ENCODE measurements around the gene ARHGEF28. TPM values are rescaled to one million over a fixed set of nuclear protein-coding genes. Genes with fewer than 3 reads are reported as not detected.
A peak's percentile ranks its signal among the peaks of the same experiment; 100 is the strongest.

ARHGEF28 gene
- total and polyA plus RNA-seq, 9 of the 15 experiments (the other 6 are each of a cell fraction or from before 2014, with no cell fraction given) = 0.27 TPM; not detected in 8

DNA sequence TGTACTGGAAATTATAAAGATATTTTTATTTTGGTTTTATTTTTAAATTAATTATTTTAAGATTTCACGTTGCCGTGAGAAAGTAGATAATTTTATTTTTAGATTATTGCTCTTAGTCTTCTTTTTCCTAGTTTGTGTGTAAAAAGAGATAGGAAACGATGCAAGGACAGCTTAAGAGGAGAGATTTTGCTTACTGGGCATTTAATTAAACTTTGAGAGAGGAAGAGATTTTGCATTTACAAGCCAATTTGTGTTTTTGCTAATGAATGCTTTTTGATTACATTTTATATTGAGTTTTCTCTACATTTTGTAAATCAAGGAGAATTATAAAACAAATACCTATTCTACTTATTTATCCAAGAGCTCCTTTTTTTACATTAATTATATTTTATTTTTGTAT is 64.0 kb downstream of the ARHGEF28 start:
- Histone ChIP-seq H3K4me1 (replicated peaks in 1 of 2; ENCODE audit: control insufficient read depth in 2 of 2, insufficient read depth in 2 of 2, low read length in 2 of 2) (no peaks in the 10 kb centered on the region), H3K9me1 (ENCODE audit: control insufficient read depth, insufficient read depth, low read length) (no peaks in the 10 kb centered on the region), H2AFZ (ENCODE audit: low read depth, low read length) (no peak overlapping the region), H3K36me3 (ENCODE audit: control insufficient read depth, insufficient read depth, low read length) (no peaks in the 10 kb centered on the region), H3K9me3 (replicated peaks; ENCODE audit: control insufficient read depth, insufficient read depth, low read depth, low read length) (no peaks in the 10 kb centered on the region), H3K4me3 (no peak overlapping the region), H3K27ac (ENCODE audit: extremely low read depth, low read depth, low read length) (no peak overlapping the region), H3K4me2 (ENCODE audit: insufficient read depth, low read length) (no peak overlapping the region), H3K9ac (ENCODE audit: insufficient read depth in 1 of 2, low read depth in 2 of 2, low read length in 2 of 2) (no peak overlapping the region), H3K79me2 (ENCODE audit: control insufficient read depth, insufficient read depth, low read length) (no peaks in the 10 kb centered on the region), H4K20me1 (replicated peaks; ENCODE audit: control insufficient read depth, insufficient read depth, low read length) (no peaks in the 10 kb centered on the region), H3K27me3 (ENCODE audit: control insufficient read depth in 2 of 2, insufficient read depth in 2 of 2, low read length in 2 of 2) (no peaks in the 10 kb centered on the region; a peak in 1 of 5 replicates)
- TF ChIP-seq MAFG (tag; conservative IDR thresholded peaks at IDR 0.05) (peak; percentile 67), C11orf30 (IDR thresholded peaks at IDR 0.05; ENCODE audit: low read depth) (peak; percentile 74), MAFK (IDR thresholded peaks at IDR 0.05; ENCODE audit: low read length) (peak; percentile 59; the same call in 1 of the 2 replicates), MAFF (IDR thresholded peaks at IDR 0.05; ENCODE audit: low read length) (peak; percentile 73), ZNF316 (IDR thresholded peaks at IDR 0.05) (peak; percentile 82), ZFPM2 (CRISPR knock-in tag; IDR thresholded peaks at IDR 0.05) (no peak)
- DNase-seq (ENCODE audit: extremely low read depth in 1 of 4, low spot score in 3 of 4) (no peak), ATAC-seq (no peak), FAIRE-seq (no peak)
- WGBS (ENCODE audit: insufficient coverage, low coverage, missing lambda C conversion rate) = 2% methylated on average over 3 of the region's 3 CpGs
- BruUV-seq (replicated peaks) = no TSS peak
- intact Hi-C loops (cut with micrococcal nuclease) = loop anchor here (5.0 to 10.0 kb wide), 2 partner anchors 98 to 175 kb away; no protein-coding TSS in a partner anchor
- CTCF ChIA-PET (ENCODE audit: low intra/inter-chr PET ratio) = no interaction called here
- in situ Hi-C loops (cut with MboI) = no loop called here
- POLR2A ChIA-PET = interaction anchor here (0.6 to 1.3 kb wide), 2 partner anchors 17 to 24 kb away, joined by 3 read pairs; no protein-coding TSS in a partner anchor

DNA sequence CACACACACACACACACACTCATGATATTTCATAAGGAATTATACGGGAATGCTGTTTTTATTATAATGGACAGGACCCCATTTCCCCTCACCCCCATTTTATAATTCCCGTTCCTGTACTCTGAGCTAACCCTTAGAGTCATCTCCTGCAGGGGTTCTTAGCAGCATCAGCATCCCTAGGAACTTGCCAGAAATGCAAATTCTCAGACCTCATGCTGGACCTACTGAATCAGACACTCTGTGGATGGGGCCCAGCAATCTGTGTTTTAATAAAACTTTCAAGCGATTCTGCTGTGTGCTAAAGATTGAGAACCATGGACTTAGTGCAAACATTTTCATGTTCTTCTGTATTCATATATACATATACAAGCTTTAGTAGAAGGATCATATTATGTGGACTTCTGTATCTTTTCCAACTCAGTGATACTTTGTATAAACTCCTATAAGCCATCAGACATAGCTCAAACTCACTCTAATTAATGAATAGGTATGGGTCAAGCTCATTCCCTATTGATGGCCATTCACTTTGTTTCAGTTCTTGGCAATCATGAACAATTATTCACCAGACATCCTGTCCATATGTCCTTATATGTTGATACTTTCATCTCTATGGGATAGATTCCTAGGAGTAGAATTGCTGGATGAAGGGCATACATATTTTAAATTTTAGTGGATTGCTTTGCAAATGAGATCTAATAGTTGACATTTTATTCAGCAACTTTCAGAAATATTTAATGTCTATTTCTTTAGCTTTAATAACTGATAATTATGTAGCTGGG is 65.5 kb downstream of the ARHGEF28 start:
- H2AFZ ChIP-seq (ENCODE audit: low read depth, low read length) = no peak overlapping the region
- TF ChIP-seq ZNF3 (CRISPR knock-in tag; IDR thresholded peaks at IDR 0.05) = no peak
- TF ChIP-seq, protein P1, sequence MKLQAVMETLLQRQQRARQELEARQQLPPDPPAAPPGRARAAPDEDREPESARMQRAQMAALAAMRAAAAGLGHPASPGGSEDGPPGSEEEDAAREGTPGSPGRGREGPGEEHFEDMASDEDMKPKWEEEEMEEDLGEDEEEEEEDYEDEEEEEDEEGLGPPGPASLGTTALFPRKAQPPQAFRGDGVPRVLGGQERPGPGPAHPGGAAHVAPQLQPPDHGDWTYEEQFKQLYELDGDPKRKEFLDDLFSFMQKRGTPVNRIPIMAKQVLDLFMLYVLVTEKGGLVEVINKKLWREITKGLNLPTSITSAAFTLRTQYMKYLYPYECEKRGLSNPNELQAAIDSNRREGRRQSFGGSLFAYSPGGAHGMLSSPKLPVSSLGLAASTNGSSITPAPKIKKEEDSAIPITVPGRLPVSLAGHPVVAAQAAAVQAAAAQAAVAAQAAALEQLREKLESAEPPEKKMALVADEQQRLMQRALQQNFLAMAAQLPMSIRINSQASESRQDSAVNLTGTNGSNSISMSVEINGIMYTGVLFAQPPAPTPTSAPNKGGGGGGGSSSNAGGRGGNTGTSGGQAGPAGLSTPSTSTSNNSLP (IDR thresholded peaks at IDR 0.05; ENCODE audit: borderline replicate concordance, low read depth, low read length) = no peak
- H3K27ac ChIP-seq (ENCODE audit: extremely low read depth, low read depth, low read length) = no peak overlapping the region
- H3K9me3 ChIP-seq (replicated peaks; ENCODE audit: control insufficient read depth, insufficient read depth, low read depth, low read length) = no peaks in the 10 kb centered on the region
- no peak overlapping the region for H3K4me3 ChIP-seq
- no peak overlapping the region for H3K4me2 ChIP-seq (ENCODE audit: insufficient read depth, low read length)
- ChIA-PET POLR2A (no interaction called here), CTCF (ENCODE audit: low intra/inter-chr PET ratio) (no interaction called here)
- H3K9me1 ChIP-seq (ENCODE audit: control insufficient read depth, insufficient read depth, low read length) = no peaks in the 10 kb centered on the region
- WGBS (ENCODE audit: insufficient coverage, low coverage, missing lambda C conversion rate) = 0% methylated on average over 3 of the region's 3 CpGs
- H3K79me2 ChIP-seq (ENCODE audit: control insufficient read depth, insufficient read depth, low read length) = no peaks in the 10 kb centered on the region
- in situ Hi-C loops (cut with MboI) (no loop called here), intact Hi-C loops (cut with micrococcal nuclease) (loop anchor here (5.0 to 10.0 kb wide), 2 partner anchors 99 to 177 kb away; no protein-coding TSS in a partner anchor)
- H3K9ac ChIP-seq (ENCODE audit: insufficient read depth in 1 of 2, low read depth in 2 of 2, low read length in 2 of 2) = no peak overlapping the region
- no TSS peak for BruUV-seq (replicated peaks)
- no peaks in the 10 kb centered on the region; a peak in 1 of 5 replicates for H3K27me3 ChIP-seq (ENCODE audit: control insufficient read depth in 2 of 2, insufficient read depth in 2 of 2, low read length in 2 of 2)
- no peaks in the 10 kb centered on the region for H3K36me3 ChIP-seq (ENCODE audit: control insufficient read depth, insufficient read depth, low read length)
- H4K20me1 ChIP-seq (replicated peaks; ENCODE audit: control insufficient read depth, insufficient read depth, low read length) = no peaks in the 10 kb centered on the region
- FAIRE-seq (no peak), DNase-seq (ENCODE audit: extremely low read depth in 1 of 4, low spot score in 3 of 4) (no peak), ATAC-seq (no peak)
- no peaks in the 10 kb centered on the region for H3K4me1 ChIP-seq (replicated peaks in 1 of 2; ENCODE audit: control insufficient read depth in 2 of 2, insufficient read depth in 2 of 2, low read length in 2 of 2)
